Hepatocyte (in vitro differentiated cells): Measurements from ENCODE around the gene DKK3. TPM values are rescaled to one million over a fixed set of nuclear protein-coding genes. Genes with fewer than 3 reads are reported as not detected.
A peak's percentile ranks its signal among the peaks of the same experiment; 100 is the strongest.

ENCODE experiments used
- DNase-seq: peaks from one replicate; pipeline ENCODE4 v3.0.0-alpha.2; 2016; ENCODE audit warnings: low spot score
- H2AFZ ChIP-seq: fragments of 200-600 bp; sonication (generic); 2 replicates; pipeline ENCODE4 v1.6.0; 2016; ENCODE audit warnings: antibody characterized with exemption, mild to moderate bottlenecking
- H3K27ac ChIP-seq: fragments of 200-600 bp; sonication (generic); 2 replicates; pipeline ENCODE4 v1.5.1; 2016; ENCODE audit warnings: mild to moderate bottlenecking
- H3K27me3 ChIP-seq: fragments of 200-600 bp; sonication (generic); 2 replicates; pipeline ENCODE4 v1.6.1; 2016
- H3K36me3 ChIP-seq: fragments of 200-600 bp; sonication (generic); replicated peaks from 2 replicates; pipeline ENCODE4 v1.5.1; 2016; ENCODE audit warnings: low read depth; ENCODE audit not compliant: insufficient read depth
- H3K4me1 ChIP-seq: fragments of 200-600 bp; sonication (generic); 2 replicates; pipeline ENCODE4 v1.5.1; 2016; ENCODE audit warnings: mild to moderate bottlenecking, moderate library complexity; ENCODE audit not compliant: insufficient read depth
- H3K4me2 ChIP-seq: fragments of 200-600 bp; sonication (generic); 2 replicates; pipeline ENCODE4 v1.6.0; 2016
- H3K4me3 ChIP-seq: fragments of 200-600 bp; sonication (generic); 2 replicates; pipeline ENCODE4 v1.5.1; 2016; ENCODE audit warnings: mild to moderate bottlenecking
- H3K79me2 ChIP-seq: fragments of 200-600 bp; sonication (generic); 2 replicates; pipeline ENCODE4 v1.6.0; 2017; ENCODE audit warnings: mild to moderate bottlenecking
- H3K9me2 ChIP-seq: fragments of 200-600 bp; sonication (generic); replicated peaks from 2 replicates; pipeline ENCODE4 v1.6.0; 2017; ENCODE audit warnings: mild to moderate bottlenecking; ENCODE audit not compliant: insufficient read depth
- H3K9me3 ChIP-seq: fragments of 200-600 bp; sonication (generic); 2 replicates; pipeline ENCODE4 v1.5.1; 2016; ENCODE audit warnings: low read depth, mild to moderate bottlenecking
- H4K20me1 ChIP-seq: fragments of 200-600 bp; sonication (generic); 2 replicates; pipeline ENCODE4 v1.6.0; 2016; ENCODE audit warnings: mild to moderate bottlenecking; ENCODE audit not compliant: insufficient read depth, poor library complexity, severe bottlenecking
- EZH2 ChIP-seq: fragments of 200-600 bp; sonication (generic); IDR thresholded peaks from 2 replicates; pipeline ENCODE4 v1.6.1; 2016; ENCODE audit warnings: antibody characterized with exemption, mild to moderate bottlenecking, borderline replicate concordance
- EZH2phosphoT487 ChIP-seq: fragments of 200-600 bp; sonication (generic); IDR thresholded peaks from one replicate; pipeline ENCODE4 v1.6.1; 2018; ENCODE audit warnings: antibody characterized with exemption, mild to moderate bottlenecking, low read depth, moderate library complexity; ENCODE audit not compliant: unreplicated experiment, severe bottlenecking
- WGBS: methylation state at CpG from one replicate; pipeline ENCODE4 v1.1.6; 2016; ENCODE audit warnings: low lambda C conversion rate; ENCODE audit errors: missing lambda C conversion rate; 5-methylcytosine and 5-hydroxymethylcytosine counted together
- polyA plus RNA-seq: library from polyadenylated mRNA; unstranded; fragments of >200 nt; fragmentation: Nextera tagmentation; extraction: Ambion mirVana; gene quantifications from 2 replicates; pipeline ENCODE4 v1.2.1, GENCODE V29; 2016
- total RNA-seq: library from RNA; depleted of rRNA; stranded (reverse); fragments of >200 nt; gene quantifications from 2 replicates; pipeline ENCODE4 v1.2.3, GENCODE V29; 2014
- TF ChIP-seq, protein P1 (sequence below): fragments of 200-600 bp; sonication (generic); IDR thresholded peaks from 2 replicates; pipeline ENCODE4 v1.5.1; 2016; ENCODE audit warnings: antibody characterized with exemption, mild to moderate bottlenecking; ENCODE audit not compliant: poor library complexity

Gene DKK3
- total and polyA plus RNA-seq, 2 experiments from 2014 or later = 64.3 to 71.3 TPM

DNA sequence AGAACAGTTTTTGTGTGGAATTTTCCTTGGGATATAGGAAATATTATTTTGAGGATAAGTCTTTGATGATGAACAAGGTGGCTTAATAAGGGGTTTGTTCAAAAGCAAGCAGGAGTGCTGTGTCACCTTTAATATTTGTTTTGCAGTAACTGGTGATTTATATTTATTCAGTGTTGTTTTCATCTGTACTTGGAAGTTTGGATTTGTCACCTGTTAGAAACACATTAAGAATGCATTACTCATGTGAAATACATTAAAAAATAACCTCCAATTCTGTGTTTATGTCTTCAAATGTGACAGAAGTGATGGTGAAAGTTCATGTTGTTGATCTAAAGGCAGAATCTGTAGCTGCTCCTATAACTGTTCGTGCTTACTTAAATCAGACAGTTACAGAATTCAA is 70.5 kb downstream of the DKK3 start:
- TF ChIP-seq, protein P1, sequence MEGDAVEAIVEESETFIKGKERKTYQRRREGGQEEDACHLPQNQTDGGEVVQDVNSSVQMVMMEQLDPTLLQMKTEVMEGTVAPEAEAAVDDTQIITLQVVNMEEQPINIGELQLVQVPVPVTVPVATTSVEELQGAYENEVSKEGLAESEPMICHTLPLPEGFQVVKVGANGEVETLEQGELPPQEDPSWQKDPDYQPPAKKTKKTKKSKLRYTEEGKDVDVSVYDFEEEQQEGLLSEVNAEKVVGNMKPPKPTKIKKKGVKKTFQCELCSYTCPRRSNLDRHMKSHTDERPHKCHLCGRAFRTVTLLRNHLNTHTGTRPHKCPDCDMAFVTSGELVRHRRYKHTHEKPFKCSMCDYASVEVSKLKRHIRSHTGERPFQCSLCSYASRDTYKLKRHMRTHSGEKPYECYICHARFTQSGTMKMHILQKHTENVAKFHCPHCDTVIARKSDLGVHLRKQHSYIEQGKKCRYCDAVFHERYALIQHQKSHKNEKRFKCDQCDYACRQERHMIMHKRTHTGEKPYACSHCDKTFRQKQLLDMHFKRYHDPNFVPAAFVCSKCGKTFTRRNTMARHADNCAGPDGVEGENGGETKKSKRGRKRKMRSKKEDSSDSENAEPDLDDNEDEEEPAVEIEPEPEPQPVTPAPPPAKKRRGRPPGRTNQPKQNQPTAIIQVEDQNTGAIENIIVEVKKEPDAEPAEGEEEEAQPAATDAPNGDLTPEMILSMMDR = no peak
- Histone ChIP-seq H3K4me2 (no peak overlapping the region), H2AFZ (no peak overlapping the region), H3K27ac (no peak overlapping the region), H3K9me2 (no peaks in the 10 kb centered on the region), H3K27me3 (no peaks in the 10 kb centered on the region), H3K79me2 (no peaks in the 10 kb centered on the region), H3K4me3 (no peak overlapping the region), H4K20me1 (no peaks in the 10 kb centered on the region), H3K36me3 (no peaks in the 10 kb centered on the region), H3K9me3 (no peaks in the 10 kb centered on the region), H3K4me1 (no peaks in the 10 kb centered on the region)
- no peak for DNase-seq
- 92% methylated on average over 1 of the region's 1 CpG for WGBS

DNA sequence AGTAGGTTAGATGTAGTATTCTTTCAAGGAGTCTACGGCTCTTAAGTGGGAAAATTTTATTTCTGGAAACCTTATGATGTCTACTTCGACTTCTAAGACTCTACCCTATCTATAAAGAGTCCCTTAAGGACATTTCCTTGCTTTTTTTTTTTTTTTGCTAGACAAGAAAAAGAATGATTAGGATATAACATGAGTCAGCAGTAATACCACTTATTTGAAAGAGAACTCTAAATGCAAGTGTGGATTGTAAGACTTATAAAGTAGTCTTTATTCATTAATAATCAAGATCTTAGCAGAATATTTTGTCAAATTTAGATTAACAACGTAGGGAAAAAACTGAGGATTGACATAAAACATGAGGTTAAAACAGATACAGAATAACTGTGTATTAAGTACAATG is 71.0 kb downstream of the DKK3 start:
- H4K20me1 ChIP-seq = no peaks in the 10 kb centered on the region
- WGBS = 89% methylated on average over 3 of the region's 3 CpGs
- H3K4me1 ChIP-seq = no peaks in the 10 kb centered on the region
- H3K9me3 ChIP-seq = no peaks in the 10 kb centered on the region
- H3K27me3 ChIP-seq = no peaks in the 10 kb centered on the region
- no peak overlapping the region for H3K27ac ChIP-seq
- TF ChIP-seq EZH2phosphoT487 (no peak), EZH2 (no peak)
- TF ChIP-seq, protein P1 = no peak
- H3K4me3 ChIP-seq = no peak overlapping the region
- DNase-seq = no peak
- H3K79me2 ChIP-seq = no peaks in the 10 kb centered on the region
- no peaks in the 10 kb centered on the region for H3K36me3 ChIP-seq
- H3K4me2 ChIP-seq = no peak overlapping the region
- no peaks in the 10 kb centered on the region for H3K9me2 ChIP-seq
- H2AFZ ChIP-seq = no peak overlapping the region

DNA sequence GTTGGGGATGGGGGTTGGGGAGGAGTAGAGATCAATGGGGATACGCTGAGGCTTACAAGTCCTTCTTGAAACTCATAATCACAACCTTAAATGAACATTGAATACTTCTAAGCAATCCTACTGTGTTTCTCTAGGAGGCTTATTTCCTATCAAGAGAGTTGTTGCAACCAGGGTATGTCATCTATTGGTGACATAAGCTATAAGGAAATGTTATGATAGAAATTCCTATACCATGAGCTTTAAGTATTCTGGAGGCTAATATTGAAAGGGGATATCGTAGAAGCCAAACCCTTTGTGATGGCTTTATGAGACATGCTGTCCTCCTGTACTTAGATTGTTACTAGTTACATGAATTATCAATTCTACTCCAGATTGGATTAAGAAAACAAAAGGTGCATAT is 72.9 kb downstream of the DKK3 start:
- Histone ChIP-seq H3K27ac (no peak overlapping the region), H3K9me3 (no peaks in the 10 kb centered on the region), H4K20me1 (no peaks in the 10 kb centered on the region), H3K27me3 (no peaks in the 10 kb centered on the region), H3K9me2 (no peaks in the 10 kb centered on the region), H3K79me2 (no peaks in the 10 kb centered on the region), H3K4me3 (no peak overlapping the region), H3K4me2 (no peak overlapping the region), H3K4me1 (no peaks in the 10 kb centered on the region), H3K36me3 (no peaks in the 10 kb centered on the region), H2AFZ (no peak overlapping the region)
- 98% methylated on average over 2 of the region's 2 CpGs for WGBS
- TF ChIP-seq EZH2 (no peak), EZH2phosphoT487 (no peak)
- TF ChIP-seq, protein P1 = no peak
- DNase-seq = no peak

DNA sequence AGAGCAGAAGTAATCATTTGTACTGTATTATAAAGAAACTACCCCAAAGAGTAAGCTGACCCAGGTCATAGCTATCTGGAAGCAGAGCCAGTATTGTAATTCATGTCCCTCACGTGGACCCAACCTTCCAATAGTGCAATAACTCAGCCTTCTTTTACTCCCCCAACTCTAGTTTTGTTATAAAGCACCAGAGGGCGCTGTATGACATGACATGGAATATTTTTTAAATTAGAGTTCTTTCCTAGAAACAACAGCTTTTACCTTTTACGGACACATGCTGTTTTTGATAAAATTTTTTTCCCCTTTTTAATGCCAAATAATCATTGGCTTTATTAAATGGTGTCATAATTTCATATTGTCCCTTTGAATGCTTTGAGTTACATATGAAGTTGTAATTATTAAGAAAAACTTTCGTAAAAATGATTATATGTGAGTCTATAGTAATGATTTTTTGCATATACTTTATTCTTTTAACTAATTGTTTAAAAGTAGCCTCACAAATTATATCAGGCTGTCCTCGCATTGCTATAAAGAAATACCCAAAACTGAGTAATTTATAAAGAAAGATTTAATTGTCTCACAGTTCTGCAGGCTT is 76.9 kb downstream of the DKK3 start:
- TF ChIP-seq, protein P1 = peak; percentile 74
- TF ChIP-seq EZH2phosphoT487 = no peak
- H3K27me3 ChIP-seq = no peaks in the 10 kb centered on the region
- H4K20me1 ChIP-seq = no peaks in the 10 kb centered on the region
- H3K79me2 ChIP-seq = no peaks in the 10 kb centered on the region
- H3K27ac ChIP-seq = no peak overlapping the region
- H3K4me2 ChIP-seq = no peak overlapping the region
- no peaks in the 10 kb centered on the region for H3K9me2 ChIP-seq
- H3K9me3 ChIP-seq = no peaks in the 10 kb centered on the region
- no peaks in the 10 kb centered on the region for H3K36me3 ChIP-seq
- no peaks in the 10 kb centered on the region for H3K4me1 ChIP-seq
- DNase-seq = peak; percentile 75
- no peak overlapping the region for H2AFZ ChIP-seq
- WGBS = 55% methylated on average over 5 of the region's 5 CpGs
- no peak overlapping the region for H3K4me3 ChIP-seq
